ENCODE results near the gene BTN3A1.

The BTN3A1 gene

GRCh38 chr6:26379740-26380139 lies 22.3 kb upstream of the BTN3A1 start:
- DNase-seq (ENCODE audit: low read depth): no peak
- no peak for TF ChIP-seq CTCF (IDR thresholded peaks at IDR 0.05; ENCODE audit: insufficient read depth, low read depth, low read length, missing control alignments)
- no peak overlapping the region for H3K4me3 ChIP-seq (ENCODE audit: low read depth, low read length)

GRCh38 chr6:26380256-26380655 lies 21.8 kb upstream of the BTN3A1 start:
- DNase-seq (ENCODE audit: low read depth): no peak
- no peak overlapping the region for H3K4me3 ChIP-seq (ENCODE audit: low read depth, low read length)
- TF ChIP-seq CTCF (IDR thresholded peaks at IDR 0.05; ENCODE audit: insufficient read depth, low read depth, low read length, missing control alignments): no peak

GRCh38 chr6:26382121-26382520 lies 20.0 kb upstream of the BTN3A1 start:
- TF ChIP-seq CTCF (IDR thresholded peaks at IDR 0.05; ENCODE audit: insufficient read depth, low read depth, low read length, missing control alignments): no peak
- no peak for DNase-seq (ENCODE audit: low read depth)
- no peak overlapping the region for H3K4me3 ChIP-seq (ENCODE audit: low read depth, low read length)

GRCh38 chr6:26383624-26384417 lies 18.3 kb upstream of the BTN3A1 start:
- DNase-seq (ENCODE audit: low read depth): peak; percentile 33
- no peak for TF ChIP-seq CTCF (IDR thresholded peaks at IDR 0.05; ENCODE audit: insufficient read depth, low read depth, low read length, missing control alignments)
- peak overlapping the region; percentile 95 for H3K4me3 ChIP-seq (ENCODE audit: low read depth, low read length)

- H3K4me3 ChIP-seq (ENCODE audit: low read depth, low read length): no peak overlapping the region
- DNase-seq (ENCODE audit: low read depth): no peak
- TF ChIP-seq CTCF (IDR thresholded peaks at IDR 0.05; ENCODE audit: insufficient read depth, low read depth, low read length, missing control alignments): no peak
Observed at GRCh38 chr6:26385734-26386125, 16.3 kb upstream of the BTN3A1 start.

GRCh38 chr6:26387565-26387964 lies 14.5 kb upstream of the BTN3A1 start:
- DNase-seq (ENCODE audit: low read depth): no peak
- no peak for TF ChIP-seq CTCF (IDR thresholded peaks at IDR 0.05; ENCODE audit: insufficient read depth, low read depth, low read length, missing control alignments)
- H3K4me3 ChIP-seq (ENCODE audit: low read depth, low read length): no peak overlapping the region

GRCh38 chr6:26388014-26388413 lies 14.1 kb upstream of the BTN3A1 start:
- no peak for TF ChIP-seq CTCF (IDR thresholded peaks at IDR 0.05; ENCODE audit: insufficient read depth, low read depth, low read length, missing control alignments)
- DNase-seq (ENCODE audit: low read depth): no peak
- H3K4me3 ChIP-seq (ENCODE audit: low read depth, low read length): no peak overlapping the region

All from GM12865 (cell line).